HepG2 (cell line): Measurements from ENCODE around the gene MYRIP. TPM values are rescaled to one million over a fixed set of nuclear protein-coding genes. Genes with fewer than 3 reads are reported as not detected.

Experiments
- FLYWCH1 ChIP-seq: sonication (generic); formaldehyde crosslinking; IDR thresholded peaks from 2 replicates; pipeline ENCODE4 v1.8.1; 2023; ENCODE audit warnings: mild to moderate bottlenecking, missing genetic modification reagents
- PHF21A ChIP-seq: sonication (generic); formaldehyde crosslinking; IDR thresholded peaks from 2 replicates; pipeline ENCODE4 v1.5.0; 2020; ENCODE audit warnings: mild to moderate bottlenecking, missing genetic modification reagents
- RXRB ChIP-seq: IDR thresholded peaks from 2 replicates; pipeline ENCODE4 v1.6.1; 2016; ENCODE audit warnings: borderline replicate concordance, missing genetic modification reagents, missing compliant biosample characterization
- SOX13 ChIP-seq, 3 experiments: fragments of 450-650 bp in 1 of 3; sonication (generic) in 1 of 3; formaldehyde crosslinking in 1 of 3; IDR thresholded peaks in 2 of 3; conservative IDR thresholded peaks in 1 of 3; 2 replicates each; pipeline versions ENCODE4 v1.5.0 to v1.6.1; 2016 to 2020; ENCODE audit warnings: antibody characterized with exemption in 1 of 3, mild to moderate bottlenecking in 1 of 3, missing compliant biosample characterization in 1 of 3, missing genetic modification reagents in 1 of 3, moderate library complexity in 1 of 3
- ZFP36L2 ChIP-seq: sonication (generic); formaldehyde crosslinking; IDR thresholded peaks from 2 replicates; pipeline ENCODE4 v1.4.0; 2020; ENCODE audit warnings: missing genetic modification reagents
- ZMYM4 ChIP-seq: sonication (generic); formaldehyde crosslinking; IDR thresholded peaks from 2 replicates; pipeline ENCODE4 v1.8.1; 2023; ENCODE audit warnings: mild to moderate bottlenecking, missing genetic modification reagents
- ZNF331 ChIP-seq: sonication (generic); formaldehyde crosslinking; IDR thresholded peaks from 2 replicates; pipeline ENCODE4 v1.4.0; 2020; ENCODE audit warnings: missing genetic modification reagents
- polyA plus RNA-seq, 8 experiments: library from polyadenylated mRNA; depleted of rRNA in 3 of 8; stranded (reverse) in 7 of 8; unstranded in 1 of 8; fragments of >200 nt; fragmentation: Illumina TruSeq in 4 of 8; extraction: Trizol in 4 of 8; gene quantifications; 2 replicates each; pipeline versions ENCODE4 v1.2.1 to v1.2.3, GENCODE V29; 2011 to 2016; ENCODE audit warnings: low read depth in 4 of 8, missing spikeins in 1 of 8, mixed read lengths in 1 of 8; ENCODE audit not compliant: insufficient read depth in 1 of 8
- total RNA-seq, 5 experiments: library from RNA; depleted of rRNA; stranded (reverse); fragments of >200 nt; fragmentation: Illumina TruSeq; extraction: Trizol; gene quantifications; 2 replicates each; pipeline ENCODE4 v1.2.3, GENCODE V29; 2016; ENCODE audit warnings: low read depth in 1 of 5
- TF ChIP-seq, protein P1 (sequence below): sonication (generic); formaldehyde crosslinking; IDR thresholded peaks from 2 replicates; pipeline ENCODE4 v1.5.1; 2020; ENCODE audit warnings: mild to moderate bottlenecking, missing genetic modification reagents, borderline replicate concordance
- TF ChIP-seq, protein P2 (sequence below): sonication (generic); formaldehyde crosslinking; IDR thresholded peaks from 2 replicates; pipeline ENCODE4 v1.4.0; 2020; ENCODE audit warnings: missing genetic modification reagents, borderline replicate concordance
- TF ChIP-seq, protein P3 (sequence below): IDR thresholded peaks from 2 replicates; pipeline ENCODE4 v1.6.1; 2016; ENCODE audit warnings: low read depth
- TF ChIP-seq, protein P4 (sequence below): IDR thresholded peaks from 2 replicates; pipeline ENCODE4 v1.6.1; 2016; ENCODE audit warnings: missing genetic modification reagents, missing compliant biosample characterization
- TF ChIP-seq, protein P5 (sequence below): sonication (generic); formaldehyde crosslinking; IDR thresholded peaks from 2 replicates; pipeline ENCODE4 v1.8.0; 2022; ENCODE audit warnings: mild to moderate bottlenecking, missing genetic modification reagents; ENCODE audit not compliant: insufficient replicate concordance

The MYRIP gene
- total and polyA plus RNA-seq, 2 of the 13 experiments (the other 11 are each of a cell fraction or from before 2014, with no cell fraction given): 0.64 to 0.84 TPM

DNA sequence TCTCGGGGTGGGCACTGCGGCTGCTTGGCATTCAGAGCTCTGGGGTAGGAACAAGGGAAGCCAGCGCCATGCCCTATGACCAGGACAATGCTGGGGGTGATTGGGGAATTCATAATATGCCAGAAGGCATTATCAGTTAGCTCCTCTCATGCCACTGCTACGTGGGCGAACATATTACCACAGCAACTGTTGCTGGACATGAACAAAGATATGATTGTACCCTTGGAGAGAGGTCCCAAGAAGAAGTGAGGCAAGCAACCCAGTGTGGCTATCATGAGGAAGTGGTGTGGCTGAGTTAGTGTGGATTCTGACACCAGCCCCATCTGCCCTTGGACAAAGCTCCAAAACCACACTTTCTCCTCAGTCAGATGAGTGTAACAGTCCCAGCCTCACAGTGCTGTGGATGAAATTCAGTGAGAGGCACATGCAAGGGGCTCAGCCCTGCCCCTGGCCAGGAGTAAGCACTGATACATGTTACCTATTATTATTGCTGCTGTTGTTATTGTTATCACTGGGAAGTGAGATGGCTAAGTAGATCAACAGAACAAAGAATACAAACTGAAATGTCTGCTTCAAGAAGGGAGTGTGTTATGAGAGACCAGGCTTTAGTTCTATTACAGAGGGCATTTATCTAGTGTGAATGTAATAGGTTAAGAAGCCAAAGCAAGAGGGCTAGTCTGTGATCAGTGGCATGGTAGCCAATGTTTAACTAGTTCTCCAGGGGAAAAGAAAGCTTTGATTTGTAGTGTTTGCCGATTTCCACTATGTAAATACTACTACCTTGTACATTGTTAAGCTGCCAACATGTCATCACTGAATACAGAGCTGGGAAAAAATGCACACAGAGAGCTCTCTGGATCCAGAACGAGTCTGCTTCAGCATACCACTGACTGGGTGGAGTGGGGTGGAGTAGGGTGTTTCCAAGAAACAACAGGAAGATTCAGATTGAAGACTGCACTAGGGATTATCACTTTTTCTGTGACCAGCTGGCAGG is 277.8 kb downstream of the MYRIP start (continued):
- TF ChIP-seq, protein P1, sequence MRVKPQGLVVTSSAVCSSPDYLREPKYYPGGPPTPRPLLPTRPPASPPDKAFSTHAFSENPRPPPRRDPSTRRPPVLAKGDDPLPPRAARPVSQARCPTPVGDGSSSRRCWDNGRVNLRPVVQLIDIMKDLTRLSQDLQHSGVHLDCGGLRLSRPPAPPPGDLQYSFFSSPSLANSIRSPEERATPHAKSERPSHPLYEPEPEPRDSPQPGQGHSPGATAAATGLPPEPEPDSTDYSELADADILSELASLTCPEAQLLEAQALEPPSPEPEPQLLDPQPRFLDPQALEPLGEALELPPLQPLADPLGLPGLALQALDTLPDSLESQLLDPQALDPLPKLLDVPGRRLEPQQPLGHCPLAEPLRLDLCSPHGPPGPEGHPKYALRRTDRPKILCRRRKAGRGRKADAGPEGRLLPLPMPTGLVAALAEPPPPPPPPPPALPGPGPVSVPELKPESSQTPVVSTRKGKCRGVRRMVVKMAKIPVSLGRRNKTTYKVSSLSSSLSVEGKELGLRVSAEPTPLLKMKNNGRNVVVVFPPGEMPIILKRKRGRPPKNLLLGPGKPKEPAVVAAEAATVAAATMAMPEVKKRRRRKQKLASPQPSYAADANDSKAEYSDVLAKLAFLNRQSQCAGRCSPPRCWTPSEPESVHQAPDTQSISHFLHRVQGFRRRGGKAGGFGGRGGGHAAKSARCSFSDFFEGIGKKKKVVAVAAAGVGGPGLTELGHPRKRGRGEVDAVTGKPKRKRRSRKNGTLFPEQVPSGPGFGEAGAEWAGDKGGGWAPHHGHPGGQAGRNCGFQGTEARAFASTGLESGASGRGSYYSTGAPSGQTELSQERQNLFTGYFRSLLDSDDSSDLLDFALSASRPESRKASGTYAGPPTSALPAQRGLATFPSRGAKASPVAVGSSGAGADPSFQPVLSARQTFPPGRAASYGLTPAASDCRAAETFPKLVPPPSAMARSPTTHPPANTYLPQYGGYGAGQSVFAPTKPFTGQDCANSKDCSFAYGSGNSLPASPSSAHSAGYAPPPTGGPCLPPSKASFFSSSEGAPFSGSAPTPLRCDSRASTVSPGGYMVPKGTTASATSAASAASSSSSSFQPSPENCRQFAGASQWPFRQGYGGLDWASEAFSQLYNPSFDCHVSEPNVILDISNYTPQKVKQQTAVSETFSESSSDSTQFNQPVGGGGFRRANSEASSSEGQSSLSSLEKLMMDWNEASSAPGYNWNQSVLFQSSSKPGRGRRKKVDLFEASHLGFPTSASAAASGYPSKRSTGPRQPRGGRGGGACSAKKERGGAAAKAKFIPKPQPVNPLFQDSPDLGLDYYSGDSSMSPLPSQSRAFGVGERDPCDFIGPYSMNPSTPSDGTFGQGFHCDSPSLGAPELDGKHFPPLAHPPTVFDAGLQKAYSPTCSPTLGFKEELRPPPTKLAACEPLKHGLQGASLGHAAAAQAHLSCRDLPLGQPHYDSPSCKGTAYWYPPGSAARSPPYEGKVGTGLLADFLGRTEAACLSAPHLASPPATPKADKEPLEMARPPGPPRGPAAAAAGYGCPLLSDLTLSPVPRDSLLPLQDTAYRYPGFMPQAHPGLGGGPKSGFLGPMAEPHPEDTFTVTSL: peak; percentile 63; the same call in 1 of the 2 replicates
- TF ChIP-seq SOX13 (IDR thresholded peaks at IDR 0.05) (0 out of 2 replicates have a peak, but pooled peaks have one; percentile 18), SOX13 (CRISPR knock-in tag; conservative IDR thresholded peaks at IDR 0.05 in 1 of 2, IDR thresholded peaks at IDR 0.05 in 1 of 2) (peak in 1 of 2 experiments; percentile 89; a peak in 2 of 4 replicates), FLYWCH1 (CRISPR knock-in tag) (no peak), ZFP36L2 (CRISPR knock-in tag) (no peak), ZMYM4 (peak; percentile 48; the same call in 1 of the 2 replicates), PHF21A (CRISPR knock-in tag) (peak; percentile 87), RXRB (peak; percentile 48; the same call in 1 of the 2 replicates), ZNF331 (CRISPR knock-in tag) (peak; percentile 73)
- TF ChIP-seq, protein P2, sequence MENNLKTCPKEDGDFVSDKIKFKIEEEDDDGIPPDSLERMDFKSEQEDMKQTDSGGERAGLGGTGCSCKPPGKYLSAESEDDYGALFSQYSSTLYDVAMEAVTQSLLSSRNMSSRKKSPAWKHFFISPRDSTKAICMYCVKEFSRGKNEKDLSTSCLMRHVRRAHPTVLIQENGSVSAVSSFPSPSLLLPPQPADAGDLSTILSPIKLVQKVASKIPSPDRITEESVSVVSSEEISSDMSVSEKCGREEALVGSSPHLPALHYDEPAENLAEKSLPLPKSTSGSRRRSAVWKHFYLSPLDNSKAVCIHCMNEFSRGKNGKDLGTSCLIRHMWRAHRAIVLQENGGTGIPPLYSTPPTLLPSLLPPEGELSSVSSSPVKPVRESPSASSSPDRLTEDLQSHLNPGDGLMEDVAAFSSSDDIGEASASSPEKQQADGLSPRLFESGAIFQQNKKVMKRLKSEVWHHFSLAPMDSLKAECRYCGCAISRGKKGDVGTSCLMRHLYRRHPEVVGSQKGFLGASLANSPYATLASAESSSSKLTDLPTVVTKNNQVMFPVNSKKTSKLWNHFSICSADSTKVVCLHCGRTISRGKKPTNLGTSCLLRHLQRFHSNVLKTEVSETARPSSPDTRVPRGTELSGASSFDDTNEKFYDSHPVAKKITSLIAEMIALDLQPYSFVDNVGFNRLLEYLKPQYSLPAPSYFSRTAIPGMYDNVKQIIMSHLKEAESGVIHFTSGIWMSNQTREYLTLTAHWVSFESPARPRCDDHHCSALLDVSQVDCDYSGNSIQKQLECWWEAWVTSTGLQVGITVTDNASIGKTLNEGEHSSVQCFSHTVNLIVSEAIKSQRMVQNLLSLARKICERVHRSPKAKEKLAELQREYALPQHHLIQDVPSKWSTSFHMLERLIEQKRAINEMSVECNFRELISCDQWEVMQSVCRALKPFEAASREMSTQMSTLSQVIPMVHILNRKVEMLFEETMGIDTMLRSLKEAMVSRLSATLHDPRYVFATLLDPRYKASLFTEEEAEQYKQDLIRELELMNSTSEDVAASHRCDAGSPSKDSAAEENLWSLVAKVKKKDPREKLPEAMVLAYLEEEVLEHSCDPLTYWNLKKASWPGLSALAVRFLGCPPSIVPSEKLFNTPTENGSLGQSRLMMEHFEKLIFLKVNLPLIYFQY (CRISPR knock-in tag): 0 out of 2 replicates have a peak, but pooled peaks have one; percentile 25
- TF ChIP-seq, protein P3, sequence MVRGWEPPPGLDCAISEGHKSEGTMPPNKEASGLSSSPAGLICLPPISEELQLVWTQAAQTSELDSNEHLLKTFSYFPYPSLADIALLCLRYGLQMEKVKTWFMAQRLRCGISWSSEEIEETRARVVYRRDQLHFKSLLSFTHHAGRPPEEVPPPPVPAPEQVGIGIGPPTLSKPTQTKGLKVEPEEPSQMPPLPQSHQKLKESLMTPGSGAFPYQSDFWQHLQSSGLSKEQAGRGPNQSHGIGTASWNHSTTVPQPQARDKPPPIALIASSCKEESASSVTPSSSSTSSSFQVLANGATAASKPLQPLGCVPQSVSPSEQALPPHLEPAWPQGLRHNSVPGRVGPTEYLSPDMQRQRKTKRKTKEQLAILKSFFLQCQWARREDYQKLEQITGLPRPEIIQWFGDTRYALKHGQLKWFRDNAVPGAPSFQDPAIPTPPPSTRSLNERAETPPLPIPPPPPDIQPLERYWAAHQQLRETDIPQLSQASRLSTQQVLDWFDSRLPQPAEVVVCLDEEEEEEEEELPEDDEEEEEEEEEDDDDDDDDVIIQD (CRISPR knock-in tag): peak; percentile 65; the same call in 1 of the 2 replicates
- TF ChIP-seq, protein P4, sequence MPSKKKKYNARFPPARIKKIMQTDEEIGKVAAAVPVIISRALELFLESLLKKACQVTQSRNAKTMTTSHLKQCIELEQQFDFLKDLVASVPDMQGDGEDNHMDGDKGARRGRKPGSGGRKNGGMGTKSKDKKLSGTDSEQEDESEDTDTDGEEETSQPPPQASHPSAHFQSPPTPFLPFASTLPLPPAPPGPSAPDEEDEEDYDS (CRISPR knock-in tag): 0 out of 2 replicates have a peak, but pooled peaks have one; percentile 24
- TF ChIP-seq, protein P5, sequence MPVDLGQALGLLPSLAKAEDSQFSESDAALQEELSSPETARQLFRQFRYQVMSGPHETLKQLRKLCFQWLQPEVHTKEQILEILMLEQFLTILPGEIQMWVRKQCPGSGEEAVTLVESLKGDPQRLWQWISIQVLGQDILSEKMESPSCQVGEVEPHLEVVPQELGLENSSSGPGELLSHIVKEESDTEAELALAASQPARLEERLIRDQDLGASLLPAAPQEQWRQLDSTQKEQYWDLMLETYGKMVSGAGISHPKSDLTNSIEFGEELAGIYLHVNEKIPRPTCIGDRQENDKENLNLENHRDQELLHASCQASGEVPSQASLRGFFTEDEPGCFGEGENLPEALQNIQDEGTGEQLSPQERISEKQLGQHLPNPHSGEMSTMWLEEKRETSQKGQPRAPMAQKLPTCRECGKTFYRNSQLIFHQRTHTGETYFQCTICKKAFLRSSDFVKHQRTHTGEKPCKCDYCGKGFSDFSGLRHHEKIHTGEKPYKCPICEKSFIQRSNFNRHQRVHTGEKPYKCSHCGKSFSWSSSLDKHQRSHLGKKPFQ (CRISPR knock-in tag): no peak
